Measurements from ENCODE around the gene TOP2A. TPM values are rescaled to one million over a fixed set of nuclear protein-coding genes. Genes with fewer than 3 reads are reported as not detected.
"Not testable (repeated sequence)": the region's sequence is repeated elsewhere in the genome, so short reads cannot be mapped to it uniquely, and the experiment has no call there.

Gene TOP2A
- total RNA-seq, 4 donors from 2014 or later = 11.8 to 32.2 (median 16.5) TPM

GRCh38 chr17:40374821-40375498, 42.7 kb downstream of the TOP2A start:
- Histone ChIP-seq H3K27ac (no peak overlapping the region), H3K36me3 (no peaks in the 10 kb centered on the region), H3K27me3 (no peaks in the 10 kb centered on the region), H3K4me1 (no peaks in the 10 kb centered on the region), H3K9me3 (no peaks in the 10 kb centered on the region), H3K4me3 (no peak overlapping the region)
- DNase-seq = no peak
- TF ChIP-seq CTCF (IDR thresholded peaks at IDR 0.05) = no peak
- no peak for TF ChIP-seq POLR2A (IDR thresholded peaks at IDR 0.05)

GRCh38 chr17:40373999-40374398, 43.7 kb downstream of the TOP2A start:
- Histone ChIP-seq H3K27ac (no peak overlapping the region), H3K36me3 (no peaks in the 10 kb centered on the region), H3K4me1 (no peaks in the 10 kb centered on the region), H3K9me3 (no peaks in the 10 kb centered on the region), H3K27me3 (no peaks in the 10 kb centered on the region), H3K4me3 (no peak overlapping the region)
- TF ChIP-seq POLR2A (IDR thresholded peaks at IDR 0.05) = no peak
- TF ChIP-seq CTCF (IDR thresholded peaks at IDR 0.05) = no peak
- DNase-seq = no peak

- no peaks in the 10 kb centered on the region for H3K36me3 ChIP-seq
- TF ChIP-seq POLR2A (IDR thresholded peaks at IDR 0.05) = no peak
- no peak for TF ChIP-seq CTCF (IDR thresholded peaks at IDR 0.05)
- H3K4me1 ChIP-seq = no peaks in the 10 kb centered on the region
- no peaks in the 10 kb centered on the region for H3K27me3 ChIP-seq
- H3K27ac ChIP-seq = no peak overlapping the region
- H3K4me3 ChIP-seq = no peak overlapping the region
- DNase-seq = no peak
- H3K9me3 ChIP-seq = no peaks in the 10 kb centered on the region
Measured at GRCh38 chr17:40373324-40373723, 44.4 kb downstream of the TOP2A start.

- not testable (repeated sequence) for H3K4me3 ChIP-seq, H3K27me3 ChIP-seq, DNase-seq, H3K36me3 ChIP-seq, H3K4me1 ChIP-seq, H3K27ac ChIP-seq, H3K9me3 ChIP-seq
Measured at GRCh38 chr17:40372644-40373043, 45.1 kb downstream of the TOP2A start.

GRCh38 chr17:40372031-40372430, 45.7 kb downstream of the TOP2A start:
- DNase-seq = no peak

More at GRCh38 chr17:40372031-40372430, 45.7 kb downstream of the TOP2A start:
- TF ChIP-seq CTCF (IDR thresholded peaks at IDR 0.05) (no peak), POLR2A (IDR thresholded peaks at IDR 0.05) (no peak)
- H3K36me3 ChIP-seq = no peaks in the 10 kb centered on the region
- H3K4me3 ChIP-seq = no peak overlapping the region
- no peaks in the 10 kb centered on the region for H3K27me3 ChIP-seq
- H3K27ac ChIP-seq = no peak overlapping the region
- H3K4me1 ChIP-seq = no peaks in the 10 kb centered on the region
- H3K9me3 ChIP-seq = no peaks in the 10 kb centered on the region
